Liver (tissue), 9 donors: ENCODE data around the gene PFN2. TPM values are rescaled to one million over a fixed set of nuclear protein-coding genes. Genes with fewer than 3 reads are reported as not detected.

Experiments
- DNase-seq: peaks from one replicate; pipeline ENCODE4 v3.0.0-alpha.2; 2017; ENCODE audit warnings: low spot score
- H3K27ac ChIP-seq, 2 donors: one replicate each; pipeline ENCODE4 v1.7.0; 2013; ENCODE audit warnings: inconsistent platforms in 2 of 2, low read length in 2 of 2, control low read depth in 1 of 2, low read depth in 1 of 2, mild to moderate bottlenecking in 1 of 2
- H3K27me3 ChIP-seq, 4 donors: one replicate each; pipeline versions ENCODE4 v1.6.1 to v1.7.0; 2013; ENCODE audit warnings: low read length in 3 of 4, inconsistent platforms in 1 of 4, mild to moderate bottlenecking in 1 of 4, moderate library complexity in 1 of 4; ENCODE audit not compliant: control insufficient read depth in 4 of 4, insufficient read depth in 4 of 4
- H3K36me3 ChIP-seq, 4 donors: one replicate each; pipeline versions ENCODE4 v1.6.1 to v1.7.0; 2013; ENCODE audit warnings: low read length in 3 of 4, mild to moderate bottlenecking in 3 of 4, low read depth in 1 of 4, moderate library complexity in 1 of 4; ENCODE audit not compliant: control insufficient read depth in 4 of 4, insufficient read depth in 3 of 4
- H3K4me1 ChIP-seq, 4 donors: one replicate each; pipeline versions ENCODE4 v1.6.1 to v1.7.0; 2013; ENCODE audit warnings: low read length in 3 of 4, mild to moderate bottlenecking in 3 of 4, moderate library complexity in 1 of 4; ENCODE audit not compliant: control insufficient read depth in 4 of 4, insufficient read depth in 4 of 4
- H3K4me3 ChIP-seq, 3 donors: one replicate each; pipeline versions ENCODE4 v1.6.1 to v1.7.0; 2013; ENCODE audit warnings: low read length in 3 of 3, control low read depth in 1 of 3, low read depth in 1 of 3, mild to moderate bottlenecking in 1 of 3
- H3K9ac ChIP-seq, 2 donors: one replicate each; pipeline ENCODE4 v1.7.0; 2013; ENCODE audit warnings: low read length in 2 of 2, mild to moderate bottlenecking in 2 of 2, moderate library complexity in 2 of 2, control low read depth in 1 of 2, low read depth in 1 of 2
- H3K9me3 ChIP-seq, 4 donors: one replicate each; pipeline versions ENCODE4 v1.6.1 to v1.7.0; 2013; ENCODE audit warnings: low read length in 3 of 4; ENCODE audit not compliant: control insufficient read depth in 4 of 4
- ATF3 ChIP-seq: IDR thresholded peaks from 2 replicates; pipeline ENCODE4 v1.6.1; 2016; ENCODE audit warnings: antibody characterized with exemption
- EGR1 ChIP-seq, 2 donors: IDR thresholded peaks; 2 replicates each; pipeline ENCODE4 v1.6.1; 2016 to 2018; ENCODE audit warnings: antibody characterized with exemption in 2 of 2, low read depth in 2 of 2
- FOXA1 ChIP-seq: IDR thresholded peaks from 2 replicates; pipeline ENCODE4 v1.6.1; 2016; ENCODE audit warnings: antibody characterized with exemption
- FOXA2 ChIP-seq: IDR thresholded peaks from 2 replicates; pipeline ENCODE4 v1.6.1; 2016; ENCODE audit warnings: antibody characterized with exemption
- GABPA ChIP-seq, 2 donors: IDR thresholded peaks in 1 of 2; conservative IDR thresholded peaks in 1 of 2; 2 replicates each; pipeline ENCODE4 v1.6.1; 2016; ENCODE audit warnings: antibody characterized with exemption in 2 of 2, mild to moderate bottlenecking in 1 of 2, moderate library complexity in 1 of 2
- HNF4A ChIP-seq, 2 donors: conservative IDR thresholded peaks; 2 replicates each; pipeline ENCODE4 v1.6.1; 2016; ENCODE audit warnings: antibody characterized with exemption in 2 of 2, mild to moderate bottlenecking in 2 of 2
- HNF4G ChIP-seq: IDR thresholded peaks from 2 replicates; pipeline ENCODE4 v1.6.1; 2016; ENCODE audit warnings: antibody characterized with exemption
- JUND ChIP-seq, 2 donors: IDR thresholded peaks; 2 replicates each; pipeline ENCODE4 v1.6.1; 2016; ENCODE audit warnings: antibody characterized with exemption in 2 of 2
- MAX ChIP-seq: IDR thresholded peaks from 2 replicates; pipeline ENCODE4 v1.6.1; 2016; ENCODE audit warnings: antibody characterized with exemption
- NR2F2 ChIP-seq: IDR thresholded peaks from 2 replicates; pipeline ENCODE4 v1.6.1; 2016; ENCODE audit warnings: antibody characterized with exemption
- RAD21 ChIP-seq, 2 donors: IDR thresholded peaks; 2 replicates each; pipeline ENCODE4 v1.6.1; 2016; ENCODE audit warnings: antibody characterized with exemption in 2 of 2, mild to moderate bottlenecking in 2 of 2
- RXRA ChIP-seq, 2 donors: IDR thresholded peaks; 2 replicates each; pipeline ENCODE4 v1.6.1; 2017 to 2018; ENCODE audit warnings: antibody characterized with exemption in 2 of 2, mild to moderate bottlenecking in 1 of 2
- SP1 ChIP-seq: IDR thresholded peaks from 2 replicates; pipeline ENCODE4 v1.6.1; 2018; ENCODE audit warnings: antibody characterized with exemption, mild to moderate bottlenecking
- TAF1 ChIP-seq: conservative IDR thresholded peaks from 2 replicates; pipeline ENCODE4 v1.6.1; 2016; ENCODE audit warnings: antibody characterized with exemption, mild to moderate bottlenecking
- YY1 ChIP-seq: IDR thresholded peaks from 2 replicates; pipeline ENCODE4 v1.6.1; 2016; ENCODE audit warnings: antibody characterized with exemption, mild to moderate bottlenecking
- ZBTB33 ChIP-seq: IDR thresholded peaks from 2 replicates; pipeline ENCODE4 v1.6.1; 2016; ENCODE audit warnings: antibody characterized with exemption
- WGBS: extraction: QIAGEN DNeasy Blood & Tissue Kit; methylation state at CpG from one replicate; pipeline ENCODE4 v1.1.7; 2013; 5-methylcytosine and 5-hydroxymethylcytosine counted together
- polyA plus RNA-seq, 2 donors: library from polyadenylated mRNA; stranded (reverse) in 1 of 2; unstranded in 1 of 2; fragments of 200-250 nt in 1 of 2; fragments of >200 nt in 1 of 2; fragmentation: Nextera tagmentation in 1 of 2; extraction: Ambion mirVana in 1 of 2; gene quantifications; one replicate each; pipeline versions ENCODE4 v1.2.1 to v1.2.3, GENCODE V29; 2013 to 2015
- total RNA-seq, 2 donors: library from RNA; depleted of rRNA; stranded (reverse); fragments of >200 nt; gene quantifications; one replicate each; pipeline ENCODE4 v1.2.3, GENCODE V29; 2014
- TF ChIP-seq, protein P1 (sequence below): fragments of 150-350 bp; IDR thresholded peaks from 2 replicates; pipeline ENCODE4 v1.5.1; 2017; ENCODE audit warnings: improper control_type of control experiment, low read depth, low read length; ENCODE audit not compliant: missing input control
- TF ChIP-seq, protein P2 (sequence below): IDR thresholded peaks from 2 replicates; pipeline ENCODE4 v1.6.1; 2016; ENCODE audit warnings: antibody characterized with exemption, mild to moderate bottlenecking
- donor health status: healthy.
- donor health status: healthy.
- donor health status: healthy.
- donor health status: healthy.
- donor health status: healthy.

The PFN2 gene
- total and polyA plus RNA-seq, 4 donors: 8.2 to 15.1 (median 10.2) TPM

DNA sequence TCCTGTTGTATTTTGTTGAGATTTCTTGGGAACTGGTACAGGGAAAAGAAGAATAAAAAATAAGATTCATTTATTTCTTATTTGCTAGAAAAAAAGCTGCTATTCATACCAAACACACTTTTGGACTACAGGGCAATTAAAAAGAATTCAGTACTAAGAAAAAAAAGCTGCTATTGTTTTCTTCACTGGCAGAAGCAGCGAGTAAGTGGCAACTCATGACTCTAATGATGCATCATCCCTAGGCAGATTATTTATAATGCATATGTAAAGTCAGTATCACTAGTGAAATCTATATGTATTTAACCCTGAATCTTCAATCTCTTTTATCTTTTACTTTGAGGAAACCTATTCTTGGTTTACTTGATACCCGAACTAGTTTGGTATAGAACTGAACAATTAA, 15.2 kb downstream of the PFN2 start:
- Histone ChIP-seq H3K9ac (no peak overlapping the region), H3K4me3 (no peak overlapping the region), H3K27me3 (no peaks in the 10 kb centered on the region), H3K36me3 (peaks cover 0 to 6% (median 2%) of the 10 kb centered on the region in 4 donors), H3K4me1 (peaks cover 3 to 27% (median 11%) of the 10 kb centered on the region in 4 donors), H3K27ac (no peak overlapping the region), H3K9me3 (no peaks in the 10 kb centered on the region)
- TF ChIP-seq EGR1 (IDR thresholded peaks at IDR 0.05; ENCODE audit: low read depth in 2 of 2): no peak
- TF ChIP-seq, protein P1, sequence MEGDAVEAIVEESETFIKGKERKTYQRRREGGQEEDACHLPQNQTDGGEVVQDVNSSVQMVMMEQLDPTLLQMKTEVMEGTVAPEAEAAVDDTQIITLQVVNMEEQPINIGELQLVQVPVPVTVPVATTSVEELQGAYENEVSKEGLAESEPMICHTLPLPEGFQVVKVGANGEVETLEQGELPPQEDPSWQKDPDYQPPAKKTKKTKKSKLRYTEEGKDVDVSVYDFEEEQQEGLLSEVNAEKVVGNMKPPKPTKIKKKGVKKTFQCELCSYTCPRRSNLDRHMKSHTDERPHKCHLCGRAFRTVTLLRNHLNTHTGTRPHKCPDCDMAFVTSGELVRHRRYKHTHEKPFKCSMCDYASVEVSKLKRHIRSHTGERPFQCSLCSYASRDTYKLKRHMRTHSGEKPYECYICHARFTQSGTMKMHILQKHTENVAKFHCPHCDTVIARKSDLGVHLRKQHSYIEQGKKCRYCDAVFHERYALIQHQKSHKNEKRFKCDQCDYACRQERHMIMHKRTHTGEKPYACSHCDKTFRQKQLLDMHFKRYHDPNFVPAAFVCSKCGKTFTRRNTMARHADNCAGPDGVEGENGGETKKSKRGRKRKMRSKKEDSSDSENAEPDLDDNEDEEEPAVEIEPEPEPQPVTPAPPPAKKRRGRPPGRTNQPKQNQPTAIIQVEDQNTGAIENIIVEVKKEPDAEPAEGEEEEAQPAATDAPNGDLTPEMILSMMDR: no peak
- TF ChIP-seq ATF3: no peak
- TF ChIP-seq, protein P2, sequence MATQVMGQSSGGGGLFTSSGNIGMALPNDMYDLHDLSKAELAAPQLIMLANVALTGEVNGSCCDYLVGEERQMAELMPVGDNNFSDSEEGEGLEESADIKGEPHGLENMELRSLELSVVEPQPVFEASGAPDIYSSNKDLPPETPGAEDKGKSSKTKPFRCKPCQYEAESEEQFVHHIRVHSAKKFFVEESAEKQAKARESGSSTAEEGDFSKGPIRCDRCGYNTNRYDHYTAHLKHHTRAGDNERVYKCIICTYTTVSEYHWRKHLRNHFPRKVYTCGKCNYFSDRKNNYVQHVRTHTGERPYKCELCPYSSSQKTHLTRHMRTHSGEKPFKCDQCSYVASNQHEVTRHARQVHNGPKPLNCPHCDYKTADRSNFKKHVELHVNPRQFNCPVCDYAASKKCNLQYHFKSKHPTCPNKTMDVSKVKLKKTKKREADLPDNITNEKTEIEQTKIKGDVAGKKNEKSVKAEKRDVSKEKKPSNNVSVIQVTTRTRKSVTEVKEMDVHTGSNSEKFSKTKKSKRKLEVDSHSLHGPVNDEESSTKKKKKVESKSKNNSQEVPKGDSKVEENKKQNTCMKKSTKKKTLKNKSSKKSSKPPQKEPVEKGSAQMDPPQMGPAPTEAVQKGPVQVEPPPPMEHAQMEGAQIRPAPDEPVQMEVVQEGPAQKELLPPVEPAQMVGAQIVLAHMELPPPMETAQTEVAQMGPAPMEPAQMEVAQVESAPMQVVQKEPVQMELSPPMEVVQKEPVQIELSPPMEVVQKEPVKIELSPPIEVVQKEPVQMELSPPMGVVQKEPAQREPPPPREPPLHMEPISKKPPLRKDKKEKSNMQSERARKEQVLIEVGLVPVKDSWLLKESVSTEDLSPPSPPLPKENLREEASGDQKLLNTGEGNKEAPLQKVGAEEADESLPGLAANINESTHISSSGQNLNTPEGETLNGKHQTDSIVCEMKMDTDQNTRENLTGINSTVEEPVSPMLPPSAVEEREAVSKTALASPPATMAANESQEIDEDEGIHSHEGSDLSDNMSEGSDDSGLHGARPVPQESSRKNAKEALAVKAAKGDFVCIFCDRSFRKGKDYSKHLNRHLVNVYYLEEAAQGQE: no peak
- TF ChIP-seq HNF4G: no peak
- no peak for TF ChIP-seq FOXA2
- TF ChIP-seq NR2F2: no peak
- TF ChIP-seq RXRA (IDR thresholded peaks at IDR 0.05): no peak
- 98% methylated on average over 2 of the region's 2 CpGs for WGBS
- no peak for DNase-seq

DNA sequence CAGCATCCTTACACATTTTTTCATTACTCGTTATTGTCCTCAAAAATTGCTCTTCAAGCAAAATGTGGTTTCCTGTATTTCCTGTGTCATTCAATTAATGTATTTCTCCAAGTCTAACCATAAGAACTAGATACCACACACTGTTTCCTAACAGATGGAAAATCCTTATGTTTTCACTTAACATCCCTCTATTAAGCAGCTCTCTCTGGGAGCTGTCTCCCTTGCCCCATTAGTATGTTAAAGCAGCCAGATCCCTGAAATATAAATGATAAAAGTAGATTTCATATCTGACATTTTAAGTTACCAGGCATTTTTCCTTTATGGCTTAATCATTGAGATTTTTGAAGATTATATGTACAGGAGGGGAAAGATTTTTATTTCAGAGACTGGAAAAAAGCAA, 15.9 kb downstream of the PFN2 start:
- Histone ChIP-seq H3K27ac (no peak overlapping the region), H3K4me3 (no peak overlapping the region), H3K4me1 (peaks cover 3 to 27% (median 11%) of the 10 kb centered on the region in 4 donors), H3K9me3 (no peaks in the 10 kb centered on the region), H3K36me3 (peaks cover 0 to 6% (median 2%) of the 10 kb centered on the region in 4 donors), H3K9ac (no peak overlapping the region), H3K27me3 (no peaks in the 10 kb centered on the region)
- DNase-seq: no peak
- 74% methylated on average over 1 of the region's 1 CpG for WGBS
- TF ChIP-seq FOXA1 (no peak), YY1 (no peak), RXRA (IDR thresholded peaks at IDR 0.05) (no peak), SP1 (no peak), HNF4A (conservative IDR thresholded peaks at IDR 0.05) (no peak), HNF4G (no peak), GABPA (IDR thresholded peaks at IDR 0.05 in 1 of 2, conservative IDR thresholded peaks at IDR 0.05 in 1 of 2) (no peak), NR2F2 (no peak), JUND (IDR thresholded peaks at IDR 0.05) (no peak), ATF3 (no peak), EGR1 (IDR thresholded peaks at IDR 0.05; ENCODE audit: low read depth in 2 of 2) (no peak), FOXA2 (no peak), TAF1 (no peak), RAD21 (IDR thresholded peaks at IDR 0.05) (no peak), MAX (no peak), ZBTB33 (no peak)
- TF ChIP-seq, protein P1: no peak
- TF ChIP-seq, protein P2: no peak
